IPS-18a (cell line): Measurements from ENCODE around the gene SLC17A7.
"Not testable (repeated sequence)": the region's sequence is repeated elsewhere in the genome, so short reads cannot be mapped to it uniquely, and the experiment has no call there.

Experiments
- H3K27ac ChIP-seq: one replicate; pipeline ENCODE4 v1.5.1; 2013; ENCODE audit warnings: low read length
- H3K27me3 ChIP-seq: one replicate; pipeline ENCODE4 v1.6.1; 2013; ENCODE audit warnings: mild to moderate bottlenecking, low read length; ENCODE audit not compliant: control insufficient read depth, insufficient read depth
- H3K36me3 ChIP-seq: one replicate; pipeline ENCODE4 v1.6.1; 2013; ENCODE audit warnings: low read depth, low read length; ENCODE audit not compliant: control insufficient read depth
- H3K4me1 ChIP-seq: one replicate; pipeline ENCODE4 v1.6.1; 2013; ENCODE audit warnings: low read depth, low read length; ENCODE audit not compliant: control insufficient read depth
- H3K4me3 ChIP-seq: one replicate; pipeline ENCODE4 v1.5.1; 2013; ENCODE audit warnings: low read length
- H3K9ac ChIP-seq: one replicate; pipeline ENCODE4 v1.6.1; 2013; ENCODE audit warnings: mild to moderate bottlenecking, low read length, moderate library complexity
- H3K9me3 ChIP-seq: one replicate; pipeline ENCODE4 v1.6.1; 2013; ENCODE audit warnings: low read depth, low read length; ENCODE audit not compliant: control insufficient read depth

The SLC17A7 gene

GRCh38 chr19:49468199-49468598 lies 26.9 kb upstream of the SLC17A7 start:
- H3K27me3 ChIP-seq, result no peaks in the 10 kb centered on the region

GRCh38 chr19:49465371-49465770 lies 24.0 kb upstream of the SLC17A7 start:
- H3K9me3 ChIP-seq, result no peaks in the 10 kb centered on the region

More at GRCh38 chr19:49468199-49468598, 26.9 kb upstream of the SLC17A7 start:
- Histone ChIP-seq H3K36me3 (peaks cover 8% of the 10 kb centered on the region), H3K4me3 (no peak overlapping the region), H3K9me3 (no peaks in the 10 kb centered on the region), H3K9ac (peak overlapping the region; percentile 48), H3K27ac (no peak overlapping the region), H3K4me1 (peaks cover 5% of the 10 kb centered on the region)

GRCh38 chr19:49463960-49464740 lies 22.8 kb upstream of the SLC17A7 start:
- Histone ChIP-seq H3K27me3 (no peaks in the 10 kb centered on the region), H3K36me3 (no peaks in the 10 kb centered on the region), H3K27ac (no peak overlapping the region), H3K4me3 (no peak overlapping the region), H3K4me1 (peaks cover 5% of the 10 kb centered on the region), H3K9ac (no peak overlapping the region), H3K9me3 (no peaks in the 10 kb centered on the region)

More at GRCh38 chr19:49465371-49465770, 24.0 kb upstream of the SLC17A7 start:
- H3K36me3 ChIP-seq, result peaks cover 7% of the 10 kb centered on the region
- no peak overlapping the region for H3K9ac ChIP-seq
- H3K27me3 ChIP-seq, result no peaks in the 10 kb centered on the region
- H3K27ac ChIP-seq, result no peak overlapping the region
- H3K4me1 ChIP-seq, result peaks cover 5% of the 10 kb centered on the region
- H3K4me3 ChIP-seq, result no peak overlapping the region

- Histone ChIP-seq H3K4me3 (no peak overlapping the region), H3K4me1 (no peaks in the 10 kb centered on the region), H3K36me3 (no peaks in the 10 kb centered on the region), H3K27ac (no peak overlapping the region), H3K27me3 (no peaks in the 10 kb centered on the region), H3K9me3 (no peaks in the 10 kb centered on the region), H3K9ac (no peak overlapping the region)
These were observed 21.2 kb upstream of the SLC17A7 start for GRCh38 chr19:49462492-49462891.

GRCh38 chr19:49461656-49462055 lies 20.3 kb upstream of the SLC17A7 start:
- Histone ChIP-seq H3K36me3 (no peaks in the 10 kb centered on the region), H3K27ac (no peak overlapping the region), H3K9me3 (no peaks in the 10 kb centered on the region)

GRCh38 chr19:49461130-49461529 lies 19.8 kb upstream of the SLC17A7 start:
- not testable (repeated sequence) for H3K9me3 ChIP-seq, H3K27me3 ChIP-seq, H3K27ac ChIP-seq, H3K9ac ChIP-seq, H3K4me3 ChIP-seq, H3K4me1 ChIP-seq, H3K36me3 ChIP-seq

More at GRCh38 chr19:49461656-49462055, 20.3 kb upstream of the SLC17A7 start:
- Histone ChIP-seq H3K27me3 (no peaks in the 10 kb centered on the region), H3K4me3 (no peak overlapping the region), H3K4me1 (no peaks in the 10 kb centered on the region), H3K9ac (no peak overlapping the region)

GRCh38 chr19:49459388-49459787 lies 18.1 kb upstream of the SLC17A7 start:
- no peak overlapping the region for H3K9ac ChIP-seq
- no peaks in the 10 kb centered on the region for H3K9me3 ChIP-seq
- H3K27me3 ChIP-seq, result no peaks in the 10 kb centered on the region
- no peak overlapping the region for H3K27ac ChIP-seq
- H3K4me3 ChIP-seq, result no peak overlapping the region
- H3K36me3 ChIP-seq, result no peaks in the 10 kb centered on the region
- H3K4me1 ChIP-seq, result no peaks in the 10 kb centered on the region

GRCh38 chr19:49458567-49458903 lies 17.2 kb upstream of the SLC17A7 start:
- H3K27me3 ChIP-seq, result no peaks in the 10 kb centered on the region
- peaks cover 4% of the 10 kb centered on the region for H3K4me1 ChIP-seq
- no peak overlapping the region for H3K4me3 ChIP-seq
- no peaks in the 10 kb centered on the region for H3K9me3 ChIP-seq
- H3K27ac ChIP-seq, result no peak overlapping the region
- no peak overlapping the region for H3K9ac ChIP-seq
- H3K36me3 ChIP-seq, result no peaks in the 10 kb centered on the region

GRCh38 chr19:49456326-49456725 lies 15.0 kb upstream of the SLC17A7 start:
- Histone ChIP-seq H3K9ac (no peak overlapping the region), H3K36me3 (no peaks in the 10 kb centered on the region), H3K27me3 (no peaks in the 10 kb centered on the region), H3K9me3 (no peaks in the 10 kb centered on the region), H3K27ac (no peak overlapping the region), H3K4me3 (no peak overlapping the region), H3K4me1 (peaks cover 4% of the 10 kb centered on the region)

- no peak overlapping the region for H3K9ac ChIP-seq
- no peaks in the 10 kb centered on the region for H3K9me3 ChIP-seq
- H3K27ac ChIP-seq, result no peak overlapping the region
These were observed 14.4 kb upstream of the SLC17A7 start for GRCh38 chr19:49455773-49456172.

GRCh38 chr19:49453757-49454240 lies 12.5 kb upstream of the SLC17A7 start:
- Histone ChIP-seq H3K27ac (peak overlapping the region; percentile 99), H3K27me3 (no peaks in the 10 kb centered on the region), H3K4me3 (peak overlapping the region; percentile 100), H3K36me3 (peaks cover 4% of the 10 kb centered on the region), H3K9ac (peak overlapping the region; percentile 100), H3K4me1 (peaks cover 4% of the 10 kb centered on the region), H3K9me3 (no peaks in the 10 kb centered on the region)

More at GRCh38 chr19:49455773-49456172, 14.4 kb upstream of the SLC17A7 start:
- H3K4me3 ChIP-seq, result no peak overlapping the region
- peaks cover 4% of the 10 kb centered on the region for H3K4me1 ChIP-seq
- no peaks in the 10 kb centered on the region for H3K36me3 ChIP-seq
- H3K27me3 ChIP-seq, result no peaks in the 10 kb centered on the region
